Epithelial cell of esophagus (primary cell): ENCODE measurements around the gene NAB2.

Experiments used
- DNase-seq: peaks from one replicate; pipeline ENCODE4 v3.0.0; 2010; ENCODE audit warnings: low read depth
- H3K4me3 ChIP-seq: 2 replicates; pipeline ENCODE4 v1.5.1; 2011; ENCODE audit warnings: mild to moderate bottlenecking, low read length, control low read depth
- TF ChIP-seq, protein P1 (sequence below): IDR thresholded peaks from 2 replicates; pipeline ENCODE4 v1.5.1; 2011; ENCODE audit warnings: low read depth, mild to moderate bottlenecking, low read length, control low read depth, inconsistent platforms; ENCODE audit not compliant: insufficient read depth; ENCODE audit errors: missing control alignments

NAB2 gene

DNA sequence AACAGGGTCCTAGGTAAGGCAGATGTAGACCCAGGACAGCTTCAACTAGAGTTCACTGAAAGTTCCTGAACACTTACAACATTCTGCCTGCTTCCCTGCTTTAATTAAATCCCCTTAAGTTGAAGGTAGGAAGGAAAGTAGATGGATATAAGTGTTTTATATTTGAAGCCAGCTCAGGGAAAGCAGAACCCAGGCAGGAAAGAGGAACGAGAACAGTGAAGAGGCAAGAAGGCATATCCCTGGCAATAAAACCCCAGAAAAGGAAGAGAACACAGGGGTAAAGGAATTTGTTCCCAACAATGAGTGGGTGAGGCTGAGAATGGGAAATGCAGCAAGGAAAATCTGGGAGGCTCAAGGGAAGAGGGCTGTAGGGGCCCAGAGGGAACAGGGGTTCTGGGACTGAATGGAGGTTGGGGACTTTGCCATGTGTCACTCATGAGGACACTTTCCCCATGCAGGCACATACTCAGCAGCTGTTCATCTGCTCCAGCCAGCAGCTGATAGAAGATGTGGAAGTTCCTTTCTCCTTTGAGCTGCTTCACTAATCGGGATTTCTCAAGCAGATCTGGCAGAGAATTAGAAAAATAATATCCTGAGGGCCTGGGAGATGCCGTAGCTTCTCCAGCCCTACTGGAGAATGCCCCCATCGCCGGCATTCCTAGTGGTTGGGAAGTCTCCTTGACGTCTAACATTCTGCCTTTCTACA lies 42.7 kb upstream of the NAB2 start:
- DNase-seq: no peak
- TF ChIP-seq, protein P1, sequence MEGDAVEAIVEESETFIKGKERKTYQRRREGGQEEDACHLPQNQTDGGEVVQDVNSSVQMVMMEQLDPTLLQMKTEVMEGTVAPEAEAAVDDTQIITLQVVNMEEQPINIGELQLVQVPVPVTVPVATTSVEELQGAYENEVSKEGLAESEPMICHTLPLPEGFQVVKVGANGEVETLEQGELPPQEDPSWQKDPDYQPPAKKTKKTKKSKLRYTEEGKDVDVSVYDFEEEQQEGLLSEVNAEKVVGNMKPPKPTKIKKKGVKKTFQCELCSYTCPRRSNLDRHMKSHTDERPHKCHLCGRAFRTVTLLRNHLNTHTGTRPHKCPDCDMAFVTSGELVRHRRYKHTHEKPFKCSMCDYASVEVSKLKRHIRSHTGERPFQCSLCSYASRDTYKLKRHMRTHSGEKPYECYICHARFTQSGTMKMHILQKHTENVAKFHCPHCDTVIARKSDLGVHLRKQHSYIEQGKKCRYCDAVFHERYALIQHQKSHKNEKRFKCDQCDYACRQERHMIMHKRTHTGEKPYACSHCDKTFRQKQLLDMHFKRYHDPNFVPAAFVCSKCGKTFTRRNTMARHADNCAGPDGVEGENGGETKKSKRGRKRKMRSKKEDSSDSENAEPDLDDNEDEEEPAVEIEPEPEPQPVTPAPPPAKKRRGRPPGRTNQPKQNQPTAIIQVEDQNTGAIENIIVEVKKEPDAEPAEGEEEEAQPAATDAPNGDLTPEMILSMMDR: no peak

GRCh38 chr12:57046947-57047890 lies 41.7 kb upstream of the NAB2 start:
- TF ChIP-seq, protein P1: no peak
- DNase-seq: no peak

More for the DNA sequence above, 42.7 kb upstream of the NAB2 start:
- no peak overlapping the region for H3K4me3 ChIP-seq

DNA sequence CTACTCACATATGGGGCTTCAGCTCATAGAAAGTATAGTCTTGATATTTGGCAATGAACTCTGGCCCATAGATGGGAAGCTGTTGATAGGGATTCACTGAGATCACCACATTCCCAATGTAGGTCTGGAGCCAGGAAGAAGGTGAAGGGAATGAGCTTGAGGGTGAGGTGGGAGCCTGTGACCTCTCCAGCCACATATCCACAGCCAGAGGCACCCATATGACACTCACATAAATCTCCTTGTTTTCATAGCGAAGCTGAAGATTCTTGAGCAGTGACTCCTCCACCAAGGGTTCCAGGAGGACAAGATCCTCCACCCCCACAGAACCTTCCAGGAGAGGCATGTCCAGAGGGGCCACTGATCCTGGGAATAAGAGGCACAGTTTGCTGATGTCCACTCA lies 40.9 kb upstream of the NAB2 start:
- TF ChIP-seq, protein P1: no peak
- no peak overlapping the region for H3K4me3 ChIP-seq
- DNase-seq: no peak

More at GRCh38 chr12:57046947-57047890, 41.7 kb upstream of the NAB2 start:
- no peak overlapping the region for H3K4me3 ChIP-seq

- no peak overlapping the region for H3K4me3 ChIP-seq
- TF ChIP-seq, protein P1: no peak
- no peak for DNase-seq
Observed at GRCh38 chr12:57048423-57049118, 40.3 kb upstream of the NAB2 start.

DNA sequence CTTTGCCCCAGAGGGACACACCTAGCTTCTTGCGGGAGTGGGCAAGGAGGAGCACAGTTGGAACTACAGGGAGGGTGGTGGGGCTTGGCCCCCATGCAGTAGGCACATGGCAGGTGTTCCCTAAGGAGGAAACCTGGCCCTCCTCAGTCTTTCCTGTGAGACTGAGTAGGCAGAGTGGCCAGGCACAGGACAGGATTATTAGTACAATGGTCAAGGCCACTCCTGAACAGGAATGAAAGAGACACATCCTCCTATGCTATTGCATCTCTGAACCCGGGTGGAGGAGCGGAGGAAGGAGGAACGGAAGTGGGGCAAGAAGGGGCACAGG lies 39.8 kb upstream of the NAB2 start:
- TF ChIP-seq, protein P1: no peak
- no peak overlapping the region for H3K4me3 ChIP-seq
- no peak for DNase-seq

- H3K4me3 ChIP-seq: no peak within 1 kb of the TSS
- DNase-seq: peak; percentile 28
Observed at GRCh38 chr12:57049890-57050289, 39.0 kb upstream of the NAB2 start, which contains the start of gene MYO1A. TSS of gene MYO1A (minus strand) at chr12:57050129. CDS start at chr12:57048323, 1,806 bp downstream.

More at GRCh38 chr12:57049890-57050289, 39.0 kb upstream of the NAB2 start, which contains the start of gene MYO1A:
- TF ChIP-seq, protein P1: no peak
